SH-SY5Y (cell line): ENCODE measurements around the gene ANKRD50.

Experiments
- GATA2 ChIP-seq: IDR thresholded peaks from 2 replicates; pipeline ENCODE4 v1.6.1; 2011; ENCODE audit warnings: mild to moderate bottlenecking, low read depth, low read length
- GATA3 ChIP-seq: IDR thresholded peaks from 2 replicates; pipeline ENCODE4 v1.6.1; 2011; ENCODE audit warnings: low read depth, mild to moderate bottlenecking, low read length, moderate library complexity

The ANKRD50 gene, protein sequence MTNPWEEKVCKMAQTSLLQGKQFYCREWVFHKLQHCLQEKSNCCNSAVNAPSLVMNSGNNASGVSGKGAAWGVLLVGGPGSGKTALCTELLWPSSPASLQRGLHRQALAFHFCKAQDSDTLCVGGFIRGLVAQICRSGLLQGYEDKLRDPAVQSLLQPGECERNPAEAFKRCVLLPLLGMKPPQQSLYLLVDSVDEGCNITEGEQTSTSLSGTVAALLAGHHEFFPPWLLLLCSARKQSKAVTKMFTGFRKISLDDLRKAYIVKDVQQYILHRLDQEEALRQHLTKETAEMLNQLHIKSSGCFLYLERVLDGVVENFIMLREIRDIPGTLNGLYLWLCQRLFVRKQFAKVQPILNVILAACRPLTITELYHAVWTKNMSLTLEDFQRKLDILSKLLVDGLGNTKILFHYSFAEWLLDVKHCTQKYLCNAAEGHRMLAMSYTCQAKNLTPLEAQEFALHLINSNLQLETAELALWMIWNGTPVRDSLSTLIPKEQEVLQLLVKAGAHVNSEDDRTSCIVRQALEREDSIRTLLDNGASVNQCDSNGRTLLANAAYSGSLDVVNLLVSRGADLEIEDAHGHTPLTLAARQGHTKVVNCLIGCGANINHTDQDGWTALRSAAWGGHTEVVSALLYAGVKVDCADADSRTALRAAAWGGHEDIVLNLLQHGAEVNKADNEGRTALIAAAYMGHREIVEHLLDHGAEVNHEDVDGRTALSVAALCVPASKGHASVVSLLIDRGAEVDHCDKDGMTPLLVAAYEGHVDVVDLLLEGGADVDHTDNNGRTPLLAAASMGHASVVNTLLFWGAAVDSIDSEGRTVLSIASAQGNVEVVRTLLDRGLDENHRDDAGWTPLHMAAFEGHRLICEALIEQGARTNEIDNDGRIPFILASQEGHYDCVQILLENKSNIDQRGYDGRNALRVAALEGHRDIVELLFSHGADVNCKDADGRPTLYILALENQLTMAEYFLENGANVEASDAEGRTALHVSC (N-terminal part only)

GRCh38 chr4:124712372-124713184 is at the start of gene ANKRD50:
TSS of gene ANKRD50 (minus strand) at chr4:124712732. CDS start at chr4:124710511, 2,221 bp downstream.
- TF ChIP-seq GATA2 = no peak
- no peak for TF ChIP-seq GATA3

DNA sequence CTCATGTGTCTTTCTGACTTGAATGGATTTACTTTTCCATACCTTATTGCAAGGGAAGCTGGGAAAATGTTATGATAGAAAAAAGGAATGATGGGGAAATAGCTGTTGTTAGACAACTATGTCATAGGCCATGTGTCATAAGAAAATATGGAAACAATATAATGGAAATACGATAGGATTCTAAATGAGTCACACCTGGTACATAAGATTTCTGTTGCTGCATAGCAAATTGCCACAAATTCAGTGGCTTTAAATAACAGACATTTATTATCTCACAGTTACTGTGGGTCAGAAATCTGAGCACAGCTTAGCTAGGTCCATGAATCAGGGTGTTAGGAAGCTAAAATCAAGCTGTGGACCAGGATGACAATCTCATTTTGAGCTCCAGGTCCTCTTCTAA is 44.6 kb upstream of the ANKRD50 start:
- TF ChIP-seq GATA3 = no peak
- no peak for TF ChIP-seq GATA2

DNA sequence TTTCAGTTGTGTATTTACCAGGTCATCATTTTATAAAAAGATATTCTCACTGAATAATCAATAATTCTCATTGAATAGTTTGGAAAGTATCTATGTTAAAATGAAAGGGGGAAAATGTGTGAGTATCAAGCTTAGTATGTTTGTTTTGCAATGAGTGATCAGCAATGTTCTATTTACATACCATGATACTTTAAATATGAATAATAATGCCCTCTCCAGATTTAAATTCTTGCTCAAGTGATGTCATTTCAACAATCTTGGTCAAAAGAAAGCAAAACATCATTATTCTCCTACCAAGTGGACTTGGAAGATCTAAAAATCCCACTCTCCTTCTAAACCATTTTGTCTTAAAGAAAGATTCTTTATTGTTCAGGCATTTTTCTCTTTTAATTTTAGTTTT is 42.1 kb upstream of the ANKRD50 start:
- TF ChIP-seq GATA3 (no peak), GATA2 (no peak)

DNA sequence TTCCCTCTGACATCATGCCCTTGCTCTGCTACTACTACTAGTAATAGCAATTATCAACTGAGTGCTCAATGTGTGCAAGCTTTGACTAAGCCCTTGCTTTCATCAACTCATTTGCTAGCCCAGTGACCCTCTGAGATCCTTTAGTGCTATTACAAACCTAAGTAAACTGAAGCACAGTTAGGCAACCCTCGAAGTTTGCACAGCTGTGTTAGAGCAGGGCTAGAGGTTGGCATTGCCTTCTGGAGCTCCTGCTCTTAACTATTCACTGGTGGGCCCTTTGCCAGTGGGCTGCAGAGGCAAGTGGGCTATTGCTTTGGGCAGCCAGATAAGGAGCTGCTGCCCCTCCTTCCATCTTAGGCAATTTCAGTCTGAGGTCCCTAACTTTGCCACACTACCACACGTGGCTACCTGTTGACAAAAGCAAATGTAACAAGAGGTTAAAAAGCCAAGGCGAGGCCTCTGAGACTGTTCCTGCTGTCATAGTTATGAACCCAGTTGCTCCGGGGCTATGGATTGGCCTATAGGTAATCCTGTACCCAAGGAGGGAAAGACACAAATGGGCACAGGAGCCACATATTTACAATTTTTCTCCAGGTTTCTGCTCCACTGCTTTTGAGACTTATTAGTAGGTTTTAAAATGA is 41.5 kb upstream of the ANKRD50 start:
- TF ChIP-seq GATA3 (no peak), GATA2 (no peak)

GRCh38 chr4:124749421-124749820 is 36.9 kb upstream of the ANKRD50 start:
- TF ChIP-seq GATA2 = no peak
- no peak for TF ChIP-seq GATA3

DNA sequence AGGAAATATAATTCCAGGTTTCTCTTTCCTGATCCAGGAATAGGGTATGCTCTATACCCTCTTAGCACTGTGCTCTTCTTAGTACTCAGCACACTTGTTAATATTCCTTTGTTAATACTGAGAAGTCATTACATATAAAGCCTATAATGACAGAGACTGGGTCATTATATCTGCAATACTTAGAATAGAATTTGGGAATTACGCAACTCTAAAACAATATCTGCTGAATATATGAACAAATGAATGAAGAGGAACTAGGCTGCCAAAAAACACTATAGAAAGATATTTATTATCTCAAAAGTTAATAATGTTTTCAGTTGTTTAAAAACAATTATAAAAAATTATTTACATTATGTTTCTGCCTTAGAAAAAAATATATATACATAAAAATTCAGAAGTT is 36.4 kb upstream of the ANKRD50 start:
- no peak for TF ChIP-seq GATA2
- TF ChIP-seq GATA3 = no peak

- TF ChIP-seq GATA2 (no peak), GATA3 (no peak)
Measured at GRCh38 chr4:124745985-124746801, 33.7 kb upstream of the ANKRD50 start.

GRCh38 chr4:124743711-124744110 is 31.2 kb upstream of the ANKRD50 start:
- TF ChIP-seq GATA3 = no peak
- TF ChIP-seq GATA2 = no peak

GRCh38 chr4:124740501-124740900 is 28.0 kb upstream of the ANKRD50 start:
- TF ChIP-seq GATA2 (no peak), GATA3 (no peak)

DNA sequence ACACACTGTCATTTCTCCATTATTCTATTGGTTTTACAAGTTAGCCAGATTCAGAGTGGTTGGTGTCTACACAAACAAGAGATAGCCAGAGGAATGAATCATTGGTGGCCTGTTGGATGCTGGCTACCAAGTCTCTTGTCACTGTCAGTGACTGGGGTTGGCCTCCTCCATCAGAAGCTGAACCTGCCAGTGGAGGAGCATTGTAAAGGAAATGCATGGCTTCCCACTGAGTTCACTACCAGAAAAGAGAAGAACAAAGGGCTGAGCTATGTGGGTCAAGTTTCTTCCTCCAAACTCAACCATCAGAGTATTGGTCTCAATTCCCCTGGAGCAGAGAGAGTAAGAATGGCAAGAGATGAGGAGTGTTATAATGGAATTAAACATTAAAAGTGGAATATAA is 26.5 kb upstream of the ANKRD50 start:
- TF ChIP-seq GATA3 = no peak
- TF ChIP-seq GATA2 = no peak

DNA sequence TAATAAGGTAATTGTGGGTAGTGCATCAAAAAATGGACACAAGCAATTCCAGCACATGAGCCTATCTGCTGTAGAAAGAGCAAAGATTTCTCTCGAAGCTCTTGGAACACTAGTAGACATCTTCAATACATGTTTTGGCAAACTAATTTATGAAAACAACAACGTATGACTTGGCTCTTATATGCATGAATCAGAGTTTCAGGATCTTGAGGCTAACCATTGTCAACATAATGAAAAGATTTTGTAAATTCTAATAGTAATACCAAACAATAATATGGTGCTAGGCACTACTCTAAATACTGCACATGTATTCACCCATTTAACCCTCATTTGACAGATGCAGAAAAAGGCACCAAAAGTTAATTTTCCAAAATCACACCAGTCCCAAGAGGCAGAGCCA is 25.1 kb upstream of the ANKRD50 start:
- TF ChIP-seq GATA3 = no peak
- no peak for TF ChIP-seq GATA2

DNA sequence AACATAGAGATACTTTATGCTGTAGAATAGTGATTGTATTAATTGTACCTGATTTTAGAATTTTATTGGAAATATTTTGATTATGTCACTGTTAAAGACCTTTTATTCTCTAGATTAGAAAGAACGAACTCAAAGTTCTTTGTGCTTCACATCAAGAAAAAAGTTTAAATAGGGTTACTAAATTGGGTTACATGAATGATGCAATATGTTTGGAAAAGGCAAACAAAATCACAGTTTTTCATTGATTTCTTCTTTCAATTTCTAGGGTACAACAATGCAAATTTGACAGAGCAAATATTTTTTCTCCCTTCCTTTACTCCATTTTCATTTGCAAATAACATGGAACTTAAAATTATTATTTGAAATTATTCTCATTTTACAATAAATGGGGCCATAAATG is 24.0 kb upstream of the ANKRD50 start:
- no peak for TF ChIP-seq GATA2
- no peak for TF ChIP-seq GATA3

- TF ChIP-seq GATA2 (no peak), GATA3 (no peak)
Measured at GRCh38 chr4:124727331-124727890, 14.9 kb upstream of the ANKRD50 start.

- no peak for TF ChIP-seq GATA2
- TF ChIP-seq GATA3 = no peak
Measured at GRCh38 chr4:124726269-124726668, 13.7 kb upstream of the ANKRD50 start.
